Panc1 (cell line): ENCODE results near the gene FBXL19. TPM values are rescaled to one million over a fixed set of nuclear protein-coding genes. Genes with fewer than 3 reads are reported as not detected.

Experiments
- ATAC-seq: fragments of 200-7000 bp; cut with Tn5 transposase; 2 replicates; pipeline ENCODE4 v1.9.1; 2020; ENCODE audit warnings: mild to moderate bottlenecking, moderate library complexity
- BruUV-seq: library from RNA; stranded (reverse); fragments of 400-500 nt; replicated peaks from 2 replicates; lab custom pipeline; 2021; lab: Mats Ljungman, UMichigan
- CTCF ChIA-PET: fragments of 300-600 bp; sonication (Branson Sonifier 250); formaldehyde crosslinking; loops from one replicate; lab custom pipeline; 2022; ENCODE audit warnings: antibody characterized with exemption; lab: Charles Lee
- POLR2A ChIA-PET: fragments of 300-600 bp; sonication (Branson Sonifier 250); formaldehyde crosslinking; loops from one replicate; lab custom pipeline; 2022; ENCODE audit warnings: antibody characterized with exemption; lab: Charles Lee
- DNase-seq: peaks from one replicate; pipeline ENCODE4 v3.0.0-alpha.2; 2010; ENCODE audit warnings: low read depth, low spot score
- H3K27ac ChIP-seq: 2 replicates; pipeline ENCODE4 v1.5.1; 2011; ENCODE audit warnings: mild to moderate bottlenecking, low read length, inconsistent platforms
- H3K27me3 ChIP-seq: fragments of 200-500 bp; sonication (Bioruptor generic); 2 replicates; pipeline ENCODE4 v1.6.0; 2014; ENCODE audit warnings: low read length, inconsistent platforms; ENCODE audit not compliant: control insufficient read depth, insufficient read depth
- H3K36me3 ChIP-seq: fragments of 200-500 bp; sonication (Bioruptor generic); 2 replicates; pipeline ENCODE4 v1.5.1; 2014; ENCODE audit warnings: inconsistent platforms, mild to moderate bottlenecking, low read length, moderate library complexity; ENCODE audit not compliant: control insufficient read depth, insufficient read depth
- H3K4me1 ChIP-seq: 2 replicates; pipeline ENCODE4 v1.5.1; 2011; ENCODE audit warnings: inconsistent platforms, mild to moderate bottlenecking, low read length, moderate library complexity; ENCODE audit not compliant: control insufficient read depth, insufficient read depth
- H3K4me3 ChIP-seq, 2 experiments: 2 replicates each; pipeline ENCODE4 v1.5.1; 2011 to 2012; ENCODE audit warnings: low read depth in 2 of 2, low read length in 2 of 2, mild to moderate bottlenecking in 2 of 2, inconsistent platforms in 1 of 2, moderate library complexity in 1 of 2
- H3K9me3 ChIP-seq: fragments of 200-500 bp; sonication (Bioruptor generic); 2 replicates; pipeline ENCODE4 v1.5.1; 2014; ENCODE audit warnings: low read depth, mild to moderate bottlenecking, inconsistent platforms, low read length, moderate library complexity; ENCODE audit not compliant: control insufficient read depth, insufficient read depth
- POLR2AphosphoS5 ChIP-seq: IDR thresholded peaks from 2 replicates; pipeline ENCODE4 v1.6.1; 2012; ENCODE audit warnings: mild to moderate bottlenecking, low read depth, low read length, moderate library complexity
- SIN3A ChIP-seq: IDR thresholded peaks from 2 replicates; pipeline ENCODE4 v1.6.1; 2012; ENCODE audit warnings: low read depth, mild to moderate bottlenecking, low read length, moderate library complexity, borderline replicate concordance; ENCODE audit not compliant: insufficient read depth
- TCF7L2 ChIP-seq: IDR thresholded peaks from 2 replicates; pipeline ENCODE4 v1.6.1; 2011; ENCODE audit warnings: mild to moderate bottlenecking, low read depth, low read length, inconsistent platforms
- in situ Hi-C: cut with HindIII; loops from 2 replicates; pipeline ENCODE4 v1.10.0; 2016; ENCODE audit warnings: low sequenced_read_pairs, low pct_unique_long_range_greater_than_20kb
- intact Hi-C: fragments of 100-400 bp; cut with micrococcal nuclease; formaldehyde crosslinking; loops from one replicate; pipeline ENCODE4 v1.10.0; 2022; ENCODE audit not compliant: unreplicated experiment
- total RNA-seq: library from RNA; stranded (reverse); gene quantifications from one replicate; pipeline ENCODE4 v1.2.1, GENCODE V29; 2021; ENCODE audit not compliant: unreplicated experiment
- TF ChIP-seq, protein P1 (sequence below): fragments of 450-650 bp; IDR thresholded peaks from 2 replicates; pipeline ENCODE4 v1.5.1; 2017; ENCODE audit warnings: mild to moderate bottlenecking
- TF ChIP-seq, protein P2 (sequence below), 2 experiments: IDR thresholded peaks; 2 replicates each; pipeline ENCODE4 v1.6.1; 2011 to 2012; ENCODE audit warnings: low read depth in 2 of 2, control low read depth in 1 of 2, low read length in 1 of 2, mild to moderate bottlenecking in 1 of 2, moderate library complexity in 1 of 2; ENCODE audit not compliant: insufficient read depth in 1 of 2

FBXL19 gene
- total RNA-seq, 1 experiment from 2014 or later: 52.3 TPM

DNA sequence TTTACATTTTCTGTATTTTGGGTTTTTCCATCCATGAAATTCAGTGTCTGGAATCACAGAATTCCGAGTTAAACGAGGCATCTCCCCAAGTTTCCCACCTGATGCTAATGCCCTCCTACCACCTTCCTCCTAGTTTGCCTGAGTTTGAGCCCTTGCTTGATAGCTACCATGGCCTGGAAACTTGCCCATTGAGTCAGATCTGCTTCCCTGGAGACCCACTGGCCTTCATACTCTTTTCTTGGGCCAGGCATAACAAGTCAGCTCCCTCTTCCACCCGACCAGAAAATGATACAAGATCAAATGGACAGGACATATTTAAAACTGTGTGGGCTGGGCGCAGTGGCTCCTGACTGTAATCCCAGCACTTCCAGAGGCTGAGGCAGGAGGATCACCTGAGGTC is 44.4 kb downstream of the FBXL19 start:
- H3K36me3 ChIP-seq: peaks cover 22% of the 10 kb centered on the region
- BruUV-seq: no TSS peak
- no peak overlapping the region for H3K4me3 ChIP-seq
- no peak overlapping the region for H3K27ac ChIP-seq
- ChIA-PET CTCF (no interaction called here), POLR2A (no interaction called here)
- TF ChIP-seq, protein P1, sequence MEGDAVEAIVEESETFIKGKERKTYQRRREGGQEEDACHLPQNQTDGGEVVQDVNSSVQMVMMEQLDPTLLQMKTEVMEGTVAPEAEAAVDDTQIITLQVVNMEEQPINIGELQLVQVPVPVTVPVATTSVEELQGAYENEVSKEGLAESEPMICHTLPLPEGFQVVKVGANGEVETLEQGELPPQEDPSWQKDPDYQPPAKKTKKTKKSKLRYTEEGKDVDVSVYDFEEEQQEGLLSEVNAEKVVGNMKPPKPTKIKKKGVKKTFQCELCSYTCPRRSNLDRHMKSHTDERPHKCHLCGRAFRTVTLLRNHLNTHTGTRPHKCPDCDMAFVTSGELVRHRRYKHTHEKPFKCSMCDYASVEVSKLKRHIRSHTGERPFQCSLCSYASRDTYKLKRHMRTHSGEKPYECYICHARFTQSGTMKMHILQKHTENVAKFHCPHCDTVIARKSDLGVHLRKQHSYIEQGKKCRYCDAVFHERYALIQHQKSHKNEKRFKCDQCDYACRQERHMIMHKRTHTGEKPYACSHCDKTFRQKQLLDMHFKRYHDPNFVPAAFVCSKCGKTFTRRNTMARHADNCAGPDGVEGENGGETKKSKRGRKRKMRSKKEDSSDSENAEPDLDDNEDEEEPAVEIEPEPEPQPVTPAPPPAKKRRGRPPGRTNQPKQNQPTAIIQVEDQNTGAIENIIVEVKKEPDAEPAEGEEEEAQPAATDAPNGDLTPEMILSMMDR: no peak
- TF ChIP-seq POLR2AphosphoS5 (no peak), SIN3A (no peak), TCF7L2 (no peak)
- TF ChIP-seq, protein P2, sequence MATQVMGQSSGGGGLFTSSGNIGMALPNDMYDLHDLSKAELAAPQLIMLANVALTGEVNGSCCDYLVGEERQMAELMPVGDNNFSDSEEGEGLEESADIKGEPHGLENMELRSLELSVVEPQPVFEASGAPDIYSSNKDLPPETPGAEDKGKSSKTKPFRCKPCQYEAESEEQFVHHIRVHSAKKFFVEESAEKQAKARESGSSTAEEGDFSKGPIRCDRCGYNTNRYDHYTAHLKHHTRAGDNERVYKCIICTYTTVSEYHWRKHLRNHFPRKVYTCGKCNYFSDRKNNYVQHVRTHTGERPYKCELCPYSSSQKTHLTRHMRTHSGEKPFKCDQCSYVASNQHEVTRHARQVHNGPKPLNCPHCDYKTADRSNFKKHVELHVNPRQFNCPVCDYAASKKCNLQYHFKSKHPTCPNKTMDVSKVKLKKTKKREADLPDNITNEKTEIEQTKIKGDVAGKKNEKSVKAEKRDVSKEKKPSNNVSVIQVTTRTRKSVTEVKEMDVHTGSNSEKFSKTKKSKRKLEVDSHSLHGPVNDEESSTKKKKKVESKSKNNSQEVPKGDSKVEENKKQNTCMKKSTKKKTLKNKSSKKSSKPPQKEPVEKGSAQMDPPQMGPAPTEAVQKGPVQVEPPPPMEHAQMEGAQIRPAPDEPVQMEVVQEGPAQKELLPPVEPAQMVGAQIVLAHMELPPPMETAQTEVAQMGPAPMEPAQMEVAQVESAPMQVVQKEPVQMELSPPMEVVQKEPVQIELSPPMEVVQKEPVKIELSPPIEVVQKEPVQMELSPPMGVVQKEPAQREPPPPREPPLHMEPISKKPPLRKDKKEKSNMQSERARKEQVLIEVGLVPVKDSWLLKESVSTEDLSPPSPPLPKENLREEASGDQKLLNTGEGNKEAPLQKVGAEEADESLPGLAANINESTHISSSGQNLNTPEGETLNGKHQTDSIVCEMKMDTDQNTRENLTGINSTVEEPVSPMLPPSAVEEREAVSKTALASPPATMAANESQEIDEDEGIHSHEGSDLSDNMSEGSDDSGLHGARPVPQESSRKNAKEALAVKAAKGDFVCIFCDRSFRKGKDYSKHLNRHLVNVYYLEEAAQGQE (IDR thresholded peaks at IDR 0.05; ENCODE audit: insufficient read depth in 1 of 2, low read depth in 2 of 2, low read length in 1 of 2): no peak
- no peaks in the 10 kb centered on the region for H3K4me1 ChIP-seq
- no peak for DNase-seq
- H3K27me3 ChIP-seq: no peaks in the 10 kb centered on the region
- ATAC-seq: no peak
- intact Hi-C loops: no loop called here
- H3K9me3 ChIP-seq: no peaks in the 10 kb centered on the region
- in situ Hi-C loops: no loop called here

DNA sequence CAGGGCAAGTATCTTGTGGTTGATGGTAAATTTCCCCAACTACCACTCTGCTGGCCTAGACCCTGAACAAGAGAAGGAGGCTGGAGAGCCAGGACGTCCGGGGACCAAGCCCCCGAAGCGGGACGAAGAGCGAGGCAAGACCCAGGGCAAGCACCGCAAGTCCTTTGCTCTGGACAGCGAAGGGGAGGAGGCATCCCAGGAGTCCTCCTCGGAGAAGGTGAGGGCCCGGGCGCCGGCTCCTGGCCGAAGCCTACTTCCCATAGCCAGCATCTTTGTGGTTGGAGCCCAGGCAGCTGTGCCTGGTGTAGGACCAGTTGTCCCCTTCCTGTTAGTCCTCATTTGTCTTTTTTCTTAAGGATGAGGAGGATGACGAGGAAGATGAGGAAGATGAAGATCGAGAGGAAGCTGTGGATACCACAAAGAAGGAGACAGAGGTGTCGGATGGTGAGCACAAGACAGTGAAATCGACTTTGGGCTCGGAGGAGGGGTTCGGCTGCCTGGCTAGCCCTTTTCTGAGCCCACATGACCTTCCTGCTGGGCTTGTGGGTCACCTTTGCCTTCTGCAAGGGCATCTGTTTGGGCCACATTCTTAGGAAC is 46.0 kb downstream of the FBXL19 start:
- in situ Hi-C loops: no loop called here
- Histone ChIP-seq H3K4me1 (no peaks in the 10 kb centered on the region), H3K27ac (no peak overlapping the region), H3K36me3 (peaks cover 24% of the 10 kb centered on the region), H3K4me3 (no peak overlapping the region), H3K9me3 (no peaks in the 10 kb centered on the region), H3K27me3 (no peaks in the 10 kb centered on the region)
- ChIA-PET POLR2A (interaction anchor here (0.6 kb wide), 1 partner anchor 33 kb away, joined by 3 read pairs; no protein-coding TSS in a partner anchor), CTCF (no interaction called here)
- intact Hi-C loops: no loop called here
- ATAC-seq (no peak), DNase-seq (no peak)
- TF ChIP-seq, protein P2 (IDR thresholded peaks at IDR 0.05; ENCODE audit: insufficient read depth in 1 of 2, low read depth in 2 of 2, low read length in 1 of 2): no peak
- no peak for TF ChIP-seq SIN3A
- no peak for TF ChIP-seq POLR2AphosphoS5
- TF ChIP-seq TCF7L2: no peak
- TF ChIP-seq, protein P1: no peak
- no TSS peak for BruUV-seq
